RCC 7860 (cell line): Measurements from ENCODE around the gene OSM.
"Not testable (repeated sequence)": the region's sequence is repeated elsewhere in the genome, so short reads cannot be mapped to it uniquely, and the experiment has no call there.

Experiments
- DNase-seq: peaks from one replicate; pipeline ENCODE4 v3.0.0-alpha.2; 2015; ENCODE audit warnings: low spot score
- FAIRE-seq: peaks from 2 replicates; lab custom pipeline; 2012; peaks lifted over from hg19 to GRCh38; lab: Jason Lieb, UNC

OSM gene

GRCh38 chr22:30230330-30230729 lies 36.3 kb downstream of the OSM start:
- FAIRE-seq: no peak

GRCh38 chr22:30228509-30229359 lies 37.9 kb downstream of the OSM start:
- DNase-seq: peak; percentile 96
- FAIRE-seq: peak; percentile 82

More at GRCh38 chr22:30230330-30230729, 36.3 kb downstream of the OSM start:
- no peak for DNase-seq

- DNase-seq (no peak), FAIRE-seq (no peak)
Observed at GRCh38 chr22:30227438-30228228, 39.0 kb downstream of the OSM start.

GRCh38 chr22:30226192-30226832 lies 40.3 kb downstream of the OSM start:
- DNase-seq: peak; percentile 95
- FAIRE-seq: peak; percentile 95

GRCh38 chr22:30225220-30225927 lies 41.3 kb downstream of the OSM start:
- no peak for FAIRE-seq
- no peak for DNase-seq

GRCh38 chr22:30224161-30224857 lies 42.3 kb downstream of the OSM start:
- FAIRE-seq (peak; percentile 75), DNase-seq (peak; percentile 77)

GRCh38 chr22:30223303-30223702 lies 43.3 kb downstream of the OSM start:
- DNase-seq (no peak), FAIRE-seq (no peak)

- DNase-seq (no peak), FAIRE-seq (no peak)
Observed at GRCh38 chr22:30222321-30222720, 44.3 kb downstream of the OSM start.

- DNase-seq (no peak), FAIRE-seq (no peak)
Observed at GRCh38 chr22:30221121-30221992, 45.3 kb downstream of the OSM start.

GRCh38 chr22:30220338-30221012 lies 46.2 kb downstream of the OSM start:
- no peak for FAIRE-seq
- DNase-seq: no peak

GRCh38 chr22:30219668-30220278 lies 46.9 kb downstream of the OSM start:
- DNase-seq: no peak
- no peak for FAIRE-seq

- DNase-seq: no peak
- no peak for FAIRE-seq
Observed at GRCh38 chr22:30219049-30219654, 47.5 kb downstream of the OSM start.

GRCh38 chr22:30217698-30218560 lies 48.7 kb downstream of the OSM start:
- DNase-seq: peak; percentile 75
- peak; percentile 78 for FAIRE-seq

GRCh38 chr22:30216710-30217109 lies 49.9 kb downstream of the OSM start:
- DNase-seq (no peak), FAIRE-seq (no peak)

GRCh38 chr22:30216272-30216671 lies 50.4 kb downstream of the OSM start:
- DNase-seq, FAIRE-seq: not testable (repeated sequence)

GRCh38 chr22:30214703-30215407 lies 51.8 kb downstream of the OSM start:
- FAIRE-seq (peak; percentile 8), DNase-seq (peak; percentile 79)
